ENCODE results near the gene SPPL3. TPM values are rescaled to one million over a fixed set of nuclear protein-coding genes. Genes with fewer than 3 reads are reported as not detected.

SPPL3 gene
- polyA plus RNA-seq, 1 of the 3 experiments (the other 2 are of a cell fraction) = 18.8 TPM

- no peak for TF ChIP-seq YY1 (IDR thresholded peaks at IDR 0.05; ENCODE audit: low read depth)
- TF ChIP-seq, protein P1, sequence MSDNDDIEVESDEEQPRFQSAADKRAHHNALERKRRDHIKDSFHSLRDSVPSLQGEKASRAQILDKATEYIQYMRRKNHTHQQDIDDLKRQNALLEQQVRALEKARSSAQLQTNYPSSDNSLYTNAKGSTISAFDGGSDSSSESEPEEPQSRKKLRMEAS (IDR thresholded peaks at IDR 0.05; ENCODE audit: low read depth) = no peak
These were observed 17.7 kb downstream of the SPPL3 start (continued) for GRCh38 chr12:120886199-120887018.

- Histone ChIP-seq H4K20me1 (ENCODE audit: insufficient read depth) (peaks cover 36% of the 10 kb centered on the region; the same call in 1 of the 2 replicates), H3K27me3 (ENCODE audit: insufficient read depth) (no peaks in the 10 kb centered on the region), H3K9ac (no peak overlapping the region), H3K27ac (ENCODE audit: low read depth in 2 of 2, low read length in 1 of 2) (no peak overlapping the region), H3K4me3 (ENCODE audit: low read depth in 2 of 2, low read length in 1 of 2) (no peak overlapping the region), H3K4me2 (no peak overlapping the region), H3K9me2 (no peaks in the 10 kb centered on the region), H3K4me1 (ENCODE audit: control insufficient read depth in 1 of 2, insufficient read depth in 2 of 2, low read depth in 1 of 2, low read length in 1 of 2) (no peaks in the 10 kb centered on the region), H2AFZ (ENCODE audit: low read depth) (no peak overlapping the region), H3K79me2 (ENCODE audit: insufficient read depth) (peaks cover 96% of the 10 kb centered on the region), H3K9me3 (no peaks in the 10 kb centered on the region), H3K36me3 (replicated peaks in 1 of 2; ENCODE audit: control insufficient read depth in 1 of 2, insufficient read depth in 2 of 2, low read length in 1 of 2) (no peaks in the 10 kb centered on the region), H3F3A (replicated peaks; ENCODE audit: insufficient read depth) (no peaks in the 10 kb centered on the region)
- DNase-seq = no peak
- TF ChIP-seq FOXJ3 (CRISPR knock-in tag; IDR thresholded peaks at IDR 0.05) (no peak), NRF1 (IDR thresholded peaks at IDR 0.05; ENCODE audit: low read depth, low read length) (no peak), RAD21 (IDR thresholded peaks at IDR 0.05; ENCODE audit: low read length) (no peak), TAF1 (IDR thresholded peaks at IDR 0.05; ENCODE audit: borderline replicate concordance, low read depth, low read length) (no peak), FOSL2 (IDR thresholded peaks at IDR 0.05; ENCODE audit: borderline replicate concordance, low read depth) (no peak), SMC3 (IDR thresholded peaks at IDR 0.05; ENCODE audit: low read depth, low read length) (no peak)
- TF ChIP-seq, protein P2, sequence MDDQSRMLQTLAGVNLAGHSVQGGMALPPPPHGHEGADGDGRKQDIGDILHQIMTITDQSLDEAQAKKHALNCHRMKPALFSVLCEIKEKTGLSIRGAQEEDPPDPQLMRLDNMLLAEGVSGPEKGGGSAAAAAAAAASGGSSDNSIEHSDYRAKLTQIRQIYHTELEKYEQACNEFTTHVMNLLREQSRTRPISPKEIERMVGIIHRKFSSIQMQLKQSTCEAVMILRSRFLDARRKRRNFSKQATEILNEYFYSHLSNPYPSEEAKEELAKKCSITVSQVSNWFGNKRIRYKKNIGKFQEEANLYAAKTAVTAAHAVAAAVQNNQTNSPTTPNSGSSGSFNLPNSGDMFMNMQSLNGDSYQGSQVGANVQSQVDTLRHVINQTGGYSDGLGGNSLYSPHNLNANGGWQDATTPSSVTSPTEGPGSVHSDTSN (IDR thresholded peaks at IDR 0.05) = no peak
- TF ChIP-seq, protein P3, sequence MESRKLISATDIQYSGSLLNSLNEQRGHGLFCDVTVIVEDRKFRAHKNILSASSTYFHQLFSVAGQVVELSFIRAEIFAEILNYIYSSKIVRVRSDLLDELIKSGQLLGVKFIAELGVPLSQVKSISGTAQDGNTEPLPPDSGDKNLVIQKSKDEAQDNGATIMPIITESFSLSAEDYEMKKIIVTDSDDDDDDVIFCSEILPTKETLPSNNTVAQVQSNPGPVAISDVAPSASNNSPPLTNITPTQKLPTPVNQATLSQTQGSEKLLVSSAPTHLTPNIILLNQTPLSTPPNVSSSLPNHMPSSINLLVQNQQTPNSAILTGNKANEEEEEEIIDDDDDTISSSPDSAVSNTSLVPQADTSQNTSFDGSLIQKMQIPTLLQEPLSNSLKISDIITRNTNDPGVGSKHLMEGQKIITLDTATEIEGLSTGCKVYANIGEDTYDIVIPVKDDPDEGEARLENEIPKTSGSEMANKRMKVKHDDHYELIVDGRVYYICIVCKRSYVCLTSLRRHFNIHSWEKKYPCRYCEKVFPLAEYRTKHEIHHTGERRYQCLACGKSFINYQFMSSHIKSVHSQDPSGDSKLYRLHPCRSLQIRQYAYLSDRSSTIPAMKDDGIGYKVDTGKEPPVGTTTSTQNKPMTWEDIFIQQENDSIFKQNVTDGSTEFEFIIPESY (IDR thresholded peaks at IDR 0.05; ENCODE audit: borderline replicate concordance, low read depth) = no peak
- TF ChIP-seq, protein P4, sequence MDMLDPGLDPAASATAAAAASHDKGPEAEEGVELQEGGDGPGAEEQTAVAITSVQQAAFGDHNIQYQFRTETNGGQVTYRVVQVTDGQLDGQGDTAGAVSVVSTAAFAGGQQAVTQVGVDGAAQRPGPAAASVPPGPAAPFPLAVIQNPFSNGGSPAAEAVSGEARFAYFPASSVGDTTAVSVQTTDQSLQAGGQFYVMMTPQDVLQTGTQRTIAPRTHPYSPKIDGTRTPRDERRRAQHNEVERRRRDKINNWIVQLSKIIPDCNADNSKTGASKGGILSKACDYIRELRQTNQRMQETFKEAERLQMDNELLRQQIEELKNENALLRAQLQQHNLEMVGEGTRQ (IDR thresholded peaks at IDR 0.05; ENCODE audit: borderline replicate concordance, low read depth, low read length) = no peak
- ChIA-PET POLR2A (no interaction called here), CTCF (interaction anchor here (1.3 kb wide), 1 partner anchor 60 kb away, joined by 4 read pairs; no protein-coding TSS in a partner anchor)
- 94% methylated on average over 2 of the region's 2 CpGs for WGBS (ENCODE audit: low lambda C conversion rate)
These were observed 18.6 kb downstream of the SPPL3 start for GRCh38 chr12:120885521-120885920.
